Activated CD4-positive, alpha-beta T cell treated with anti-CD3 and anti-CD28 coated beads for 24 hours (primary cell): Measurements from ENCODE around the gene ASTN2.

Source experiments
- DNase-seq, 2 donors: peaks; one replicate each; pipeline ENCODE4 v3.0.0-alpha.2; 2020; ENCODE audit warnings: low read depth in 2 of 2

Gene ASTN2

GRCh38 chr9:116741086-116741740, 673.6 kb downstream of the ASTN2 start:
- no peak for DNase-seq

GRCh38 chr9:116737152-116737546, 677.7 kb downstream of the ASTN2 start:
- peak; percentile 6 to 54 for DNase-seq

GRCh38 chr9:116736399-116737151, 678.3 kb downstream of the ASTN2 start:
- DNase-seq = no peak

- DNase-seq = no peak
These were observed 681.7 kb downstream of the ASTN2 start for GRCh38 chr9:116733010-116733641.

GRCh38 chr9:116726602-116727001, 688.3 kb downstream of the ASTN2 start:
- DNase-seq = no peak

GRCh38 chr9:116724123-116724522, 690.7 kb downstream of the ASTN2 start:
- no peak for DNase-seq

GRCh38 chr9:116721944-116722343, 692.9 kb downstream of the ASTN2 start:
- DNase-seq = no peak

GRCh38 chr9:116721411-116721810, 693.4 kb downstream of the ASTN2 start:
- no peak for DNase-seq

- DNase-seq = no peak
These were observed 694.7 kb downstream of the ASTN2 start for GRCh38 chr9:116720111-116720510.

GRCh38 chr9:116718111-116718510, 696.7 kb downstream of the ASTN2 start:
- no peak for DNase-seq

GRCh38 chr9:116717150-116717549, 697.7 kb downstream of the ASTN2 start:
- no peak for DNase-seq

- no peak for DNase-seq
These were observed 698.4 kb downstream of the ASTN2 start for GRCh38 chr9:116716438-116716837.

GRCh38 chr9:116715751-116716150, 699.1 kb downstream of the ASTN2 start:
- DNase-seq = no peak

- DNase-seq = no peak
These were observed 701.6 kb downstream of the ASTN2 start for GRCh38 chr9:116713271-116713670.

- no peak for DNase-seq
These were observed 702.1 kb downstream of the ASTN2 start for GRCh38 chr9:116712781-116713180.

GRCh38 chr9:116706310-116707290, 708.3 kb downstream of the ASTN2 start:
- no peak for DNase-seq

- DNase-seq = no peak
These were observed 709.3 kb downstream of the ASTN2 start for GRCh38 chr9:116705531-116705930.

GRCh38 chr9:116704470-116704869, 710.4 kb downstream of the ASTN2 start:
- DNase-seq = no peak

GRCh38 chr9:116703634-116704033, 711.2 kb downstream of the ASTN2 start:
- no peak for DNase-seq

- no peak for DNase-seq
These were observed 712.8 kb downstream of the ASTN2 start for GRCh38 chr9:116701940-116702642.
